G401.6 (cell line): ENCODE measurements around the gene ZNF592.

Experiments
- FAIRE-seq: peaks from 2 replicates; lab custom pipeline; 2012; peaks lifted over from hg19 to GRCh38; lab: Jason Lieb, UNC

ZNF592 gene

GRCh38 chr15:84782346-84782745, 34.0 kb downstream of the ZNF592 start:
- FAIRE-seq, result no peak

GRCh38 chr15:84783493-84784251, 35.3 kb downstream of the ZNF592 start:
- FAIRE-seq, result no peak

- no peak for FAIRE-seq
Observed at GRCh38 chr15:84784262-84784661, 35.9 kb downstream of the ZNF592 start.

- FAIRE-seq, result no peak
Observed at GRCh38 chr15:84785053-84785452, 36.7 kb downstream of the ZNF592 start.

- no peak for FAIRE-seq
Observed at GRCh38 chr15:84788500-84788899, 40.1 kb downstream of the ZNF592 start.

- FAIRE-seq, result no peak
Observed at GRCh38 chr15:84789762-84790161, 41.4 kb downstream of the ZNF592 start.

- no peak for FAIRE-seq
Observed at GRCh38 chr15:84790676-84791075, 42.3 kb downstream of the ZNF592 start.

GRCh38 chr15:84791763-84792162, 43.4 kb downstream of the ZNF592 start:
- FAIRE-seq, result no peak

- no peak for FAIRE-seq
Observed at GRCh38 chr15:84793431-84794161, 45.2 kb downstream of the ZNF592 start.

- FAIRE-seq, result no peak
Observed at GRCh38 chr15:84794162-84794547, 45.8 kb downstream of the ZNF592 start.

GRCh38 chr15:84795186-84795585, 46.8 kb downstream of the ZNF592 start:
- no peak for FAIRE-seq

- FAIRE-seq, result no peak
Observed at GRCh38 chr15:84797212-84797611, 48.8 kb downstream of the ZNF592 start.

- no peak for FAIRE-seq
Observed at GRCh38 chr15:84797801-84798200, 49.4 kb downstream of the ZNF592 start.

GRCh38 chr15:84798436-84798946, 50.1 kb downstream of the ZNF592 start:
- FAIRE-seq, result no peak

GRCh38 chr15:84799511-84800187, 51.3 kb downstream of the ZNF592 start:
- FAIRE-seq, result no peak

GRCh38 chr15:84800365-84800806, 52.0 kb downstream of the ZNF592 start:
- no peak for FAIRE-seq

- FAIRE-seq, result no peak
Observed at GRCh38 chr15:84804005-84804900, 55.9 kb downstream of the ZNF592 start.

GRCh38 chr15:84805221-84805620, 56.8 kb downstream of the ZNF592 start:
- FAIRE-seq, result no peak

- FAIRE-seq, result no peak
Observed at GRCh38 chr15:84807228-84807627, 58.8 kb downstream of the ZNF592 start.

GRCh38 chr15:84810073-84810840, 61.9 kb downstream of the ZNF592 start:
- no peak for FAIRE-seq

GRCh38 chr15:84811151-84811550, 62.8 kb downstream of the ZNF592 start:
- FAIRE-seq, result no peak
